Activated CD8-positive, alpha-beta T cell treated with anti-CD3 and anti-CD28 coated beads for 36 hours (primary cell): Measurements from ENCODE around the gene FBXO31. TPM values are rescaled to one million over a fixed set of nuclear protein-coding genes. Genes with fewer than 3 reads are reported as not detected.
"Not testable (repeated sequence)": the region's sequence is repeated elsewhere in the genome, so short reads cannot be mapped to it uniquely, and the experiment has no call there.

Experiments used
- ATAC-seq: fragments of 200-7000 bp; cut with Tn5 transposase; one replicate; pipeline ENCODE4 v1.10.0; 2021; ENCODE audit warnings: mild to moderate bottlenecking, moderate library complexity
- CTCF ChIA-PET: fragments of 350-600 bp; sonication (Branson Sonifier 250); formaldehyde crosslinking; loops from one replicate; lab custom pipeline; 2021; ENCODE audit warnings: antibody characterized with exemption; lab: Charles Lee
- POLR2A ChIA-PET: fragments of 350-600 bp; sonication (Branson Sonifier 250); formaldehyde crosslinking; loops from one replicate; lab custom pipeline; 2021; ENCODE audit warnings: antibody characterized with exemption; lab: Charles Lee
- DNase-seq: peaks from one replicate; pipeline ENCODE4 v3.0.0-alpha.2; 2020
- H3K27ac Mint-ChIP-seq: one replicate; pipeline ENCODE4 v1.8.0; 2021; ENCODE audit warnings: mild to moderate bottlenecking, mixed read lengths
- H3K27me3 Mint-ChIP-seq: one replicate; pipeline ENCODE4 v1.8.0; 2021; ENCODE audit warnings: mixed read lengths
- H3K36me3 Mint-ChIP-seq: one replicate; pipeline ENCODE4 v1.8.0; 2021; ENCODE audit warnings: low read depth, mixed read lengths
- H3K4me1 Mint-ChIP-seq: one replicate; pipeline ENCODE4 v1.8.0; 2021; ENCODE audit warnings: low read depth, mixed read lengths
- H3K4me3 Mint-ChIP-seq: one replicate; pipeline ENCODE4 v1.8.0; 2021; ENCODE audit warnings: mild to moderate bottlenecking, moderate library complexity, mixed read lengths
- H3K9me3 Mint-ChIP-seq: one replicate; pipeline ENCODE4 v1.8.0; 2021; ENCODE audit warnings: mixed read lengths
- intact Hi-C: fragments of 100-400 bp; cut with micrococcal nuclease; formaldehyde crosslinking; loops from one replicate; pipeline ENCODE4 v1.10.0; 2022
- total RNA-seq, 2 experiments: library from RNA; stranded (reverse); gene quantifications; one replicate each; pipeline ENCODE4 v1.2.3, GENCODE V29; 2021
- TF ChIP-seq, protein P1 (sequence below): fragments of 200-600 bp; IDR thresholded peaks from one replicate; pipeline ENCODE4 v1.8.0; 2022; ENCODE audit warnings: antibody characterized with exemption, mild to moderate bottlenecking

Gene FBXO31
- total RNA-seq, 2 experiments from 2014 or later: 32.0 to 32.7 TPM

DNA sequence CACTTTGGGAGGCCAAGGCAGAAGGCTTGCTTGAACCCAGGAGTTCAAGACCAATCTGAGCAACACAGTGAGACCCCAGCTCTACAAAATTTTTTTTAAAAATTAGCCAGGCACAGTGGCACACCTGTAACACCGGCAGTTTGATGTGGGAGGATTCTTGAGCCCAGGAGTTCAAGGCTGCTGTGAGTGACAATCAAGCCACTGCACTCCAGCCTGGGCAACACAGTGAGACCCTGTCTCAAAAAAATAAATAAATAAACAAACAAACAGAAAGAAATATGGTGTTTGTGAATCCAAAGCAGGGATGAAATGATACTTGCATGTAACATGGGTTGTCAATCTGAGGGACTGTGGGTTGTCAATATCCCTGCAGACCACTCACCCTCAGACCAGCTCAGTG, 16.6 kb downstream of the FBXO31 start:
- ChIA-PET CTCF (no interaction called here), POLR2A (interaction anchor here (1.2 kb wide), 1 partner anchor 16 kb away, joined by 5 read pairs; the partner anchor contains the start of gene FBXO31)
- H3K36me3 Mint-ChIP-seq: peaks cover 7% of the 10 kb centered on the region
- no peak overlapping the region for H3K4me3 Mint-ChIP-seq
- intact Hi-C loops: no loop called here
- no peak for DNase-seq
- no peaks in the 10 kb centered on the region for H3K9me3 Mint-ChIP-seq
- ATAC-seq: no peak
- H3K27ac Mint-ChIP-seq: no peak overlapping the region
- H3K4me1 Mint-ChIP-seq: peaks cover 52% of the 10 kb centered on the region
- TF ChIP-seq, protein P1, sequence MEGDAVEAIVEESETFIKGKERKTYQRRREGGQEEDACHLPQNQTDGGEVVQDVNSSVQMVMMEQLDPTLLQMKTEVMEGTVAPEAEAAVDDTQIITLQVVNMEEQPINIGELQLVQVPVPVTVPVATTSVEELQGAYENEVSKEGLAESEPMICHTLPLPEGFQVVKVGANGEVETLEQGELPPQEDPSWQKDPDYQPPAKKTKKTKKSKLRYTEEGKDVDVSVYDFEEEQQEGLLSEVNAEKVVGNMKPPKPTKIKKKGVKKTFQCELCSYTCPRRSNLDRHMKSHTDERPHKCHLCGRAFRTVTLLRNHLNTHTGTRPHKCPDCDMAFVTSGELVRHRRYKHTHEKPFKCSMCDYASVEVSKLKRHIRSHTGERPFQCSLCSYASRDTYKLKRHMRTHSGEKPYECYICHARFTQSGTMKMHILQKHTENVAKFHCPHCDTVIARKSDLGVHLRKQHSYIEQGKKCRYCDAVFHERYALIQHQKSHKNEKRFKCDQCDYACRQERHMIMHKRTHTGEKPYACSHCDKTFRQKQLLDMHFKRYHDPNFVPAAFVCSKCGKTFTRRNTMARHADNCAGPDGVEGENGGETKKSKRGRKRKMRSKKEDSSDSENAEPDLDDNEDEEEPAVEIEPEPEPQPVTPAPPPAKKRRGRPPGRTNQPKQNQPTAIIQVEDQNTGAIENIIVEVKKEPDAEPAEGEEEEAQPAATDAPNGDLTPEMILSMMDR: no peak
- no peaks in the 10 kb centered on the region for H3K27me3 Mint-ChIP-seq

DNA sequence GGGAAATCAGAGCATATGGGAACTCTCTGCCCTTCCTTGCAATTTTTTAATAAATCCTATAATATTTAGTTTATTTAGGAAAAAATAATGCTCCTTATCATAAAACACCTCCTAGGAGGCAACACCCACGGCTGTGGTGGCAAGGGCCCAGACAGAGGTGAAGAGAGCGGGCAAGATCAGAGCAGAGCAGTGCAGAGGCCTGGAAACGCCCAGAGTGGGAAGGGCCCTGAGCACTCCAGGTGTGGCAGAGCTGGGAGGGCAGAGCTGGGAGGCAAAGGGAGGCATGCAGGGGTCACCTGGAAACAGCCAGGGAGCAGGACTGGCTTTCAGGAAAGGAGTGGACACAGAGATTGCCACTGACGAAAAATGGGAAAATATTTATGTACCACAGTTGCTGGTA, 17.3 kb downstream of the FBXO31 start:
- ATAC-seq (no peak), DNase-seq (no peak)
- POLR2A ChIA-PET: interaction anchor here (1.2 kb wide), 1 partner anchor 17 kb away, joined by 5 read pairs; the partner anchor contains the start of gene FBXO31
- H3K4me1 Mint-ChIP-seq: peaks cover 46% of the 10 kb centered on the region
- TF ChIP-seq, protein P1: no peak
- intact Hi-C loops: no loop called here
- no peak overlapping the region for H3K4me3 Mint-ChIP-seq
- H3K27me3 Mint-ChIP-seq: no peaks in the 10 kb centered on the region
- peaks cover 7% of the 10 kb centered on the region for H3K36me3 Mint-ChIP-seq
- CTCF ChIA-PET: no interaction called here
- H3K27ac Mint-ChIP-seq: peak overlapping the region; percentile 38
- no peaks in the 10 kb centered on the region for H3K9me3 Mint-ChIP-seq

DNA sequence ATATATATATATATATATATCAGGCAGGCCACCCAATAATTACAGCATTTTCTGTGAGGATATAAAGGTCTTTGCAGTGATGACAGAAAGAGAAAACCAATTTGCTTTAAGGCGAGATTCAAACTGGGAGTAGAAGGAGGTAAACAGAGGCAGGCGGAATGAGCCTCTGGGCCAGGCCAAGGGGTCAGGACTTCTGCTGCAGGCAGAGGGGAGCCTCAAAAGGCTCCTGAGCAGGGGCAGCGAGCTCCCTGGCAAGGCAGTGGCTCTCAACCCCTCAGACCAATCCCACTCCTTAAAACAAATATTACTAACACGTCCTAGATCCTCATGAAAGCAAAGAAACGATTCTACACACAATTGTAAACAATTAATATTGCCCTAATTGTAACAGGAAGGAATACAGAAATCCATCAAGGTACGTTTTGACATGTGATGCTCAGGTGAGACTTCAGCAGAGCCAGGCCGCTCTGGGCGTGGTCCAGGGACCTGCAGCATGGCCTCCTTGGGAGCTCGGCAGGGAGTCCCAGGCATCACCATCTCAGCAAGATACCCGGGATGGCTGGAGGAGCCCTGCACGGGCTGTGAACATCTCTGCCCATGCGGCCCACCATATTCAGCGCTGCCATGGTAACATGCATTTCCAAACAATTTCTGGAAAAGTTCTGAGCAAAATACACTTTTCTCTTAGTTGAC, 18.4 kb downstream of the FBXO31 start:
- Mint-ChIP-seq H3K36me3 (peaks cover 10% of the 10 kb centered on the region), H3K9me3 (no peaks in the 10 kb centered on the region), H3K27me3 (no peaks in the 10 kb centered on the region), H3K4me1 (peaks cover 44% of the 10 kb centered on the region), H3K27ac (no peak overlapping the region), H3K4me3 (no peak overlapping the region)
- CTCF ChIA-PET: no interaction called here
- DNase-seq (no peak), ATAC-seq (no peak)
- POLR2A ChIA-PET: no interaction called here
- TF ChIP-seq, protein P1: no peak
- intact Hi-C loops: no loop called here

DNA sequence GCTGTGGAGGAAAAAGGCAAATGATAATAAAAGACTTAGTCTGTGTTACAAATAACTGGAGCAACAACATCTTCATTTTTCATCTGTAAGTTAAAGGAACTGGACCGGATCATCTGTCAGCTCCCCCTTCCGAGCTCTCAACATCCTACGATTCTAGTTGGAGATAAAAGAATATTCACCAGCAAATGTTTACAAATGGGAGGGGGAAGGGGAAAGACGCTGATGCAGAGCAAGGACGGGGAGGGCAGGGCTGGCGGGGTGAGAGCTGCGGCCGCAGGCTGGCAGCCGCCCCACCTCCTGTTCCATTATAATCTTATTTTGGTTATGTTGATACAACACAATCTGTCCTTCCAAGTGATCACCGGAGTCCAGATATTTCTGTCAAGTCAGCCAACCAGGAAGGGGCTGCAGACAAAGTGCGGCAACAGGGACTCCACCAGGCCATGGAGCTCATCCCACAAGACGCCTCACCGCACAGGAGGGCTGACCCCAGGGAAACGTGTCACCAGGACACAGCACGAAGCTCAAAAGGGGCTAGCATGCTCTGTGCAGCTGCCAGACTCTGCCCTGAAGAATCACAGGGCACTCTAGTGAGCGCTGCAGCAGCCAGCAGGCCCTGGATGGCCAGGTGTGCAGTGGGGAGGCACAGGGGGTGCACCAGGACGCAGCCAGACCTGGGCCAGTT, 19.7 kb downstream of the FBXO31 start:
- intact Hi-C loops: no loop called here
- Mint-ChIP-seq H3K9me3 (no peaks in the 10 kb centered on the region), H3K36me3 (peaks cover 17% of the 10 kb centered on the region), H3K4me1 (peaks cover 35% of the 10 kb centered on the region), H3K27me3 (no peaks in the 10 kb centered on the region), H3K27ac (peak overlapping the region; percentile 55), H3K4me3 (no peak overlapping the region)
- ATAC-seq (no peak), DNase-seq (no peak)
- TF ChIP-seq, protein P1: no peak
- CTCF ChIA-PET: interaction anchor here (0.9 to 1.3 kb wide), 2 partner anchors 32 to 272 kb away, joined by 3 read pairs; no protein-coding TSS in a partner anchor
- POLR2A ChIA-PET: interaction anchor here (1.5 kb wide), 1 partner anchor 47 kb away, joined by 3 read pairs; the partner anchor contains the start of gene C16orf95

DNA sequence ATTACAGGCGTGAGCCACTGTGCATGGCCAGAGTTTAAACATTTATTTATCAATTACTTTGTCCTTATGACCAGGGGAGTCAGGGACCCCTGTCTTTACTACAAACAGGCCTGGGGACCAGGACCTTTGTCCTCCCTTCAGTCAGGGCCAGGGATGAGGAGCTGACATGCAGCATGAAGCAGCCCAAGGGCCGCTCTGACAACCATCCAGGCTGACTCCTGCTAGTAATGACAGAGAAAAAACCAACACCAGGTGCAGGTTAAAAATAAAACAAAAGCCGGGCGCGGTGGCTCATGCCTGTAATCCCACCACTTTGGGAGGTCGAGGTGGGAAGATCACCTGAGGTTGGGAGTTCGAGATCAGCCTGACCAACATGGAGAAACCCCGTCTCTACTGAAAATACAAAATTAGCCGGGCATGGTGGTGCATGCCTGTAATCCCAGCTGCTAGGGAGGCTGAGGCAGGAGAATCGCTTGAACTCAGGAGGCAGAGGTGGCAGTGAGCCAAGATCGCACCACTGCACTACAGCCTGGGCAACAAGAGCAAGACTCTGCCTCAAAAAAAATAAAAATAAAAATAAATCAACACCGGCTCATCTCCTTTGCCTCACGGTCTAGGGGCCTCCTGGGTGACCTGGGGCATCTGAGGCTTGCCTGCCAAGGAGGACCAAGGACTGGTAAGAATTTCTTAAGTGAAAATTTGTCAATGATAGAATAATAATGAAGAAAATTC, 20.6 kb downstream of the FBXO31 start:
- ATAC-seq, H3K27ac Mint-ChIP-seq, intact Hi-C loops, H3K4me3 Mint-ChIP-seq, DNase-seq, H3K27me3 Mint-ChIP-seq, H3K9me3 Mint-ChIP-seq: not testable (repeated sequence)
- ChIA-PET CTCF (interaction anchor here (1.3 kb wide), 1 partner anchor 33 kb away, joined by 3 read pairs; no protein-coding TSS in a partner anchor), POLR2A (interaction anchor here (1.5 kb wide), 1 partner anchor 46 kb away, joined by 3 read pairs; the partner anchor contains the start of gene C16orf95)
- peaks cover 22% of the 10 kb centered on the region for H3K36me3 Mint-ChIP-seq
- H3K4me1 Mint-ChIP-seq: peaks cover 27% of the 10 kb centered on the region
